ENCODE measurements around the gene SLC9A8.
"Not testable (repeated sequence)": the region's sequence is repeated elsewhere in the genome, so short reads cannot be mapped to it uniquely, and the experiment has no call there.

SLC9A8 gene

GRCh38 chr20:49851231-49851705 is 38.6 kb downstream of the SLC9A8 start:
- DNase-seq (ENCODE audit: low spot score) = peak; percentile 82

GRCh38 chr20:49851991-49852390 is 39.4 kb downstream of the SLC9A8 start:
- peak; percentile 47 for DNase-seq (ENCODE audit: low spot score)

GRCh38 chr20:49852522-49853080 is 40.0 kb downstream of the SLC9A8 start:
- no peak for DNase-seq (ENCODE audit: low spot score)

- peak; percentile 67 for DNase-seq (ENCODE audit: low spot score)
Observed at GRCh38 chr20:49853640-49854039, 41.0 kb downstream of the SLC9A8 start.

GRCh38 chr20:49854190-49854875 is 41.7 kb downstream of the SLC9A8 start:
- no peak for DNase-seq (ENCODE audit: low spot score)

- DNase-seq (ENCODE audit: low spot score) = no peak
Observed at GRCh38 chr20:49856904-49857303, 44.3 kb downstream of the SLC9A8 start.

GRCh38 chr20:49858076-49858585 is 45.5 kb downstream of the SLC9A8 start:
- peak; percentile 33 for DNase-seq (ENCODE audit: low spot score)

GRCh38 chr20:49859011-49859410 is 46.4 kb downstream of the SLC9A8 start:
- DNase-seq (ENCODE audit: low spot score) = no peak

GRCh38 chr20:49859807-49860206 is 47.2 kb downstream of the SLC9A8 start:
- no peak for DNase-seq (ENCODE audit: low spot score)

- DNase-seq (ENCODE audit: low spot score) = not testable (repeated sequence)
Observed at GRCh38 chr20:49861232-49861631, 48.6 kb downstream of the SLC9A8 start.

- DNase-seq (ENCODE audit: low spot score) = no peak
Observed at GRCh38 chr20:49862607-49863200, 50.1 kb downstream of the SLC9A8 start.

GRCh38 chr20:49863666-49864065 is 51.0 kb downstream of the SLC9A8 start:
- no peak for DNase-seq (ENCODE audit: low spot score)

- DNase-seq (ENCODE audit: low spot score) = no peak
Observed at GRCh38 chr20:49865559-49865958, 52.9 kb downstream of the SLC9A8 start.

- DNase-seq (ENCODE audit: low spot score) = no peak
Observed at GRCh38 chr20:49866051-49866450, 53.4 kb downstream of the SLC9A8 start.

GRCh38 chr20:49867453-49868215 is 55.0 kb downstream of the SLC9A8 start:
- no peak for DNase-seq (ENCODE audit: low spot score)

- no peak for DNase-seq (ENCODE audit: low spot score)
Observed at GRCh38 chr20:49868538-49868937, 55.9 kb downstream of the SLC9A8 start.

GRCh38 chr20:49868964-49869363 is 56.3 kb downstream of the SLC9A8 start:
- DNase-seq (ENCODE audit: low spot score) = no peak

- DNase-seq (ENCODE audit: low spot score) = no peak
Observed at GRCh38 chr20:49870261-49870660, 57.6 kb downstream of the SLC9A8 start.

GRCh38 chr20:49871391-49871948 is 58.8 kb downstream of the SLC9A8 start:
- DNase-seq (ENCODE audit: low spot score) = no peak

- no peak for DNase-seq (ENCODE audit: low spot score)
Observed at GRCh38 chr20:49872056-49872455, 59.4 kb downstream of the SLC9A8 start.

GRCh38 chr20:49874696-49875095 is 62.1 kb downstream of the SLC9A8 start:
- no peak for DNase-seq (ENCODE audit: low spot score)

- no peak for DNase-seq (ENCODE audit: low spot score)
Observed at GRCh38 chr20:49877386-49877921, 64.8 kb downstream of the SLC9A8 start.
